Stimulated activated CD4-positive, alpha-beta T cell treated with anti-CD3 and anti-CD28 coated beads, TNF-alpha, amount 100 ng/mL, for 1 hour (primary cell): Measurements from ENCODE around the gene RPTOR.
"Not testable (repeated sequence)": the region's sequence is repeated elsewhere in the genome, so short reads cannot be mapped to it uniquely, and the experiment has no call there.

ENCODE experiments used
- DNase-seq, 3 donors: peaks; one replicate each; pipeline ENCODE4 v3.0.0-alpha.2; 2020; ENCODE audit warnings: low read depth in 3 of 3, low spot score in 1 of 3

RPTOR gene

DNA sequence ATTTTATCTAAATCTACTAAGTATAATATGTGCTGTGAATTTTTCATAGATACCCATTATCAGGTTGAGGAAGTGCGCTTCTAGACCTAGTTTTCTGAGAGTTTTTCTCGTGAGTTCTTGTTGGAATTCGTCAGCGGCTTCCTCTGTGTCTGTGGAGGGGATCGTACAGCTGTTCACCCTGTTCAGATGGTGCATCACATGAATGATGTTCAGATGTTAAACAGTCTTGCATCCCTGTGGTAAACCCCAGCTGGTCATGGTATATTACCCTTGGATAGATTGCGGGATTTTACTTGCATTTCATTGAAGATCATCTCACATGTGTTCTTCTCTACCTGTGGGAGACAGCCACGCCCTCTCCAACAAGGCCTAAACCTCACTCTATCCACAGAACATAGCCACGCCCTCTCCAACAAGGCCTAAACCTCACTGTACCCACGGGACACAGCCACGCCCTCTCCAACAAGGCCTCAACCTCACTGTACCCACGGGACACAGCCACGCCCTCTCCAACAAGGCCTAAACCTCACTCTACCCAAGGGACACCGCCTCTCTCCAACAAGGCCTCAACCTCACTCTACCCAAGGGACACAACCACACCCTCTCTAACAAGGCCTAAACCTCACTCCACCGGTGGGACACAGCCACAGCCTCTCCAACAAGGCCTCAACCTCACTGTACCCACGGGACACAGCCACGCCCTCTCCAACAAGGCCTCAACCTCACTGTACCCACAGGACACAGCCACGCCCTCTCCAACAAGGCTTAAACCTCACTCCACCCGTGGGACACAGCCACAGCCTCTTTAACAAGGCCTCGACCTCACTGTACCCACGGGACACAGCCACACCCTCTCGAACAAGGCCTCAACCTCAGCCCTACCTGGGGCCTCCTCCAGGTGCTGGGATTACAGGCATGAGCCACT lies 266.8 kb downstream of the RPTOR start:
- no peak for DNase-seq

DNA sequence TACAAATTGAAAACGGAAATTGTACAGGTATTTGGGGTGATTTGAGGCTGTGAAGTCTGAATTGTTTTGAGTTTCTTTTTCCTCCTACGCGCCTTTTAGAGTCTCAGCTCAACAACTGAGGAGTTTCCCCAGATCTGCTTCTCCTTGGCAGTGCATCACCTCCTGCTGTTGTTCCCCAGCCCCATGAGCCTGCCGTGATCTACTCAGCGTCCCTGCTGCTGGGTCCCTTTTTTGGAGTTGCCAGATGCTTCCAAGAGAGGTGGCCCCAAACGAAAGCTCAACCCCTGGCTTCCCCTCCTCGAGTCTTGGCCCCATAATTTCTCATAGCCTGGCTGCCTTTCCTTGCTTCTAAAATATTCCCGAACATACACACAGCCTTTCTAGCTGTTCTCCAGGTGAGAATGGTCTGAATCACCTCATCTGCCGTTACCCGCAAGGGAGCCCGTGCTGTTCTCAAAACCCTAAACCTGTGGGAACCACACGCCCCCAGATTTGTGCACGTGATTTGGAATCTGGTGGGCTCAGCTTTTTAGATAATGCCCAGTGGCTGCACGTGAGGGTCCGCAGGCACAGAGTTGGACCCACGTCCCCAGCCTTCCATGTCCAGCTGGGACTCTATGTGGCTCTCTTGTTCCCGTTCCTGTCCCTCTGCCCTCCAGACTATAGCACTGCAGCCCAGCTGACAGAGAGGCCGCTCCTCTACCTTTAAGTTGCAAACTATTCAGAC lies 267.9 kb downstream of the RPTOR start:
- no peak for DNase-seq

GRCh38 chr17:80813318-80813717 lies 268.7 kb downstream of the RPTOR start:
- DNase-seq = no peak

- DNase-seq = no peak
Observed at GRCh38 chr17:80814491-80814890, 269.9 kb downstream of the RPTOR start.

- no peak for DNase-seq
Observed at GRCh38 chr17:80815151-80815681, 270.6 kb downstream of the RPTOR start.

GRCh38 chr17:80815718-80816117 lies 271.1 kb downstream of the RPTOR start:
- not testable (repeated sequence) for DNase-seq

GRCh38 chr17:80816241-80817103 lies 271.8 kb downstream of the RPTOR start:
- no peak for DNase-seq

DNA sequence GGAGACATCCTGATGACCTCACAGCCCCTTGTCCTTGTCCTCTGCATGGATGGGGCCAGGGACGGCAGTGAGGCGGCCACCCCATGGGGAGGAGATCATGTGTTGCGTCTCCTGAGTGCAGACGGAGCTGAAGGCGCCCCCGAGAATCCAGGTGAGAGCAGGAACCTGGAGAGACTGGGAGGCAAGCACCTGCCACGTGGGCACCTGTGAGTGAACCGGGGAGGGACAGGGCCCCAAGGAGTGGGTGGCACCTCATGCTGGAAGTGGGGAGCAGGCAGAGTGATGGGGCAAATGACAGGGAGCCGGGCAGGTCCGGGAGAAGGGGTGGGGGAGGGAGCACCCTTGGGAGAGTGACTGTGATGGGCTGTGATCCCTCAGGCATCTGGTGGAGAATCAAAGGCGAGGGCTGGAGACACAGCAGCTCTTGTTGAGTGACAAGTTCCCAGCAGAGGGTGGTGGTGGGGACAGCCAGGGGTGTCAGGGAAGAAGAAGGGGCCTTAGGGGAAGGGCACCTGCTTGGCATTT lies 272.7 kb downstream of the RPTOR start:
- no peak for DNase-seq

DNA sequence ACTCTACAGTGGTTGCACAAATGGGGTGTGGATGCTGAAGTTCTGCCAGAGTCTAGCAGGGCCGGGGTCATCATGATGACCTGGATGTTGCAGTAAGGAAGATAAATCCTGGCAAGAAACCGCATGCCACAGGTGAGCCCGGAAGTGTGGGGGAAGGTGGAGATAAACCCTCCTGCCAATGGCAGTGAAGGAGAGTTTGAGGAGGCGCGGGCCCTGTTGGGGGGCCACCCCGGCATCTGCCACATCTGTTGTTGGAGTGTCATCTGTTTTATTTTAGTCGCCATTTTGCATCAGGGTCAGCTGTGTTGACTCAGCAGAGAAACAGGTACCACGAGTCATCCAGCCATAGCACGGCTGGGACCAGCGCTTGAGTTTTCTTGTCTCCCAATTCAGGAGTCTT lies 273.2 kb downstream of the RPTOR start:
- no peak for DNase-seq

DNA sequence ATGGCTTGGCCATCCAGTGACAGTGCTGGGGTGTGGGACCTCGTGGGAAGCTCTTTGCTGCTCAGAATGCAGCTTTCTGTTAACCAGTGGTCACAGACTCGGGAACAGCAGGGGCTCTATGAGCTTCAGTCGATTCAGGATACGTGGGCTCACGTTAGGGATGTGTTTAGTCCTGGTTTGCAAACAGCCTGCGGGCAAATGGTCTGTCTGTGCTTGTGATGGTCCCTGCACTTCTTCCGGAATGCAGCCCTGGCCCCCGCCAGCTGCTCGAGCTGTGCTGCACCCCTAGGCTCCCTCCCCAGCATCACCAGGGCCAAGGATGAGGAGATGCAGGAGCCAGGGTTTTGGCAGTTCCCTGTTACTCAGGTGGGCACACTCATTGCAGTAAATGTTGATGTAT lies 274.2 kb downstream of the RPTOR start:
- DNase-seq = no peak

DNA sequence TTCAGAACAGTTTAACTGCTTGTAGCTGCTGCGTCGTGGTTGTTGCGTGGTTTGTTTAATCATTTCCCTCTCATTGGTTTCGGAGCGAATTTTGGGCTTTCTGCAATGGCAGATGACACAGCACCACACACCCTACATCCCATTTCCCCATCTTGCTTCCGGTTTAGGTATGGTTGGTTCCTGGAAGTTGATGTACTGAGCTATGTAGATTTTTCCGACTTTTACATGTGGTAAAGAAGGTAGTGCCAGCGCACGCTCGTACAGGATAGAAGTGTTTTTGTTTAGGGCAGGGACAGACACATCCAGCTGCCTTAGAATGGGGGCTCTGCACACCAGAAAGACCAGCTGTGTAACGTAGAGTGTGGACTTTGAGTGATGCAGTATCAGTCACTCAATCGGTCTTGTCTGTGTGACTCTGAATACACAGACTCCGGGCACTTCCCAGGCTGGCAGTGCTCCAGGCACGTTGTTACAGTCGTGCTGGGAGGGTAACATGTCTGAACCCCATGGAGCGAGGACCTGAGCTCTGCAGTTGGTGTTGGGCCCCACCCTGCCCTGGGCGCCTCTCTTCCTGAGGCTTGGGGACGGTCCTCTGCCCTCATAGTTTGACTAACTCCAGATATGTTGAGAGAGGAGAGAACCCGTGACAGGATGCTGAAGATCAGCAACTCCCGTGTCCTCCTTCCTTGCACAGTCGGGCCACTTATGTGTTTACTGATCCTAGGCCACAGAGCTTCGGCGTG lies 275.0 kb downstream of the RPTOR start:
- DNase-seq = no peak

- no peak for DNase-seq
Observed at GRCh38 chr17:80820331-80820730, 275.7 kb downstream of the RPTOR start.

DNA sequence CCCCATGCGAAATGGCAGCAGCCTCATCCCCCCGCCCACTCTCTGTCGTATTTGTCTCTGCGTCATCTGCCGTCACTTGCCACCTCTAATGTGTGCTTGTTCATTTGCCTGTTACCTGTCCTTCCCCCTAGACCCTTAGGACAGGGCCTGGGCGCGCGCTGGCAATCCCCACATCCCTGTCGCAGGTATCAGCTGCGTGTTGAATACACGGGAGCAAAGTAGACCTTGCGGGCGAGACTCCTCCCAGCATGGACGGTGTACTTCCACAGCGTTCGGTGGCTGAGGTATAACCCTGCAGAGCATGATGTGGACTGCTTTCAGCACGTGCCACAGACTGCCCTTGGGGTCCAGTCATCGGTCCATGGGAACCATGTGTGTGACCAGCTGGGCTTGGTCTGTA lies 276.9 kb downstream of the RPTOR start:
- no peak for DNase-seq

- no peak for DNase-seq
Observed at GRCh38 chr17:80822021-80822699, 277.5 kb downstream of the RPTOR start.

GRCh38 chr17:80822700-80823410 lies 278.2 kb downstream of the RPTOR start:
- no peak for DNase-seq

DNA sequence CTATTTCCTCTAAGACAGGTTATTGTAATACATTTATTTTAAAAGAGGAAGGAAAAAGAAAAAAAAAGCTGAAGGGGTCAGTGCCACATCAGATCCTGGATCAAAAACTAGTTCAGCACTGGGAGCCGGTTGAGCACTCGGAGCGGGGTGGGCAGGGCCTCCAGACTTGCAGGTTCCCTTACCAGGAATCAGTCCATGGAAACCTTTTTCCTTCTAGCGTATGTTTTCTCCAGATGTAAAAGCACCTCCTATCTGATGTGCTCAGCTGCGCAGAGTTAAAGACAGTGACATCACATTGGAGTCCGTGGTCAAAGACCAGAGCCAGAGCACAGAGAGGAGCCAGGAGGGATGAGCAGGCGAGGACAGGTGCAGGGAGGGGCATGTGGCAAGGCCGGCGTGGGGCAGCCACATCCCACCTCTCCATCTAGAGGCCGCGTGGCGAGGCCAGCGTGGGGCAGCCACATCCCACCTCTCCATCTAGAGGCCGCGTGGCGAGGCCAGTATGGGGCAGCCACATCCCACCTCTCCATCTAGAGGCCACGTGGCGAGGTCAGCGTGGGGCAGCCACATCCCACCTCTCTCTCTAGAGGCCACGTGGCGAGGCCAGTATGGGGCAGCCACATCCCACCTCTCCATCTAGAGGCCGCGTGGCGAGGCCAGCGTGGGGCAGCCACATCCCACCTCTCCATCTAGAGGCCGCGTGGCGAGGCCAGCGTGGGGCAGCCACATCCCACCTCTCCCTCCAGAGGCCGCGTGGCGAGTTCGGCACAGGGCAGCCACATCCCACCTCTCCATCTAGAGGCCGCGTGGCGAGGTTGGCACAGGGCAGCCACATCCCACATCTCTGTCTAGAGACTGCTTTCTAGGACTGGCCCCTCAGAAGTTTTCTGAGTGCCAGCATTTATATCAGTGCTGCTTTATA lies 280.2 kb downstream of the RPTOR start:
- DNase-seq = no peak

DNA sequence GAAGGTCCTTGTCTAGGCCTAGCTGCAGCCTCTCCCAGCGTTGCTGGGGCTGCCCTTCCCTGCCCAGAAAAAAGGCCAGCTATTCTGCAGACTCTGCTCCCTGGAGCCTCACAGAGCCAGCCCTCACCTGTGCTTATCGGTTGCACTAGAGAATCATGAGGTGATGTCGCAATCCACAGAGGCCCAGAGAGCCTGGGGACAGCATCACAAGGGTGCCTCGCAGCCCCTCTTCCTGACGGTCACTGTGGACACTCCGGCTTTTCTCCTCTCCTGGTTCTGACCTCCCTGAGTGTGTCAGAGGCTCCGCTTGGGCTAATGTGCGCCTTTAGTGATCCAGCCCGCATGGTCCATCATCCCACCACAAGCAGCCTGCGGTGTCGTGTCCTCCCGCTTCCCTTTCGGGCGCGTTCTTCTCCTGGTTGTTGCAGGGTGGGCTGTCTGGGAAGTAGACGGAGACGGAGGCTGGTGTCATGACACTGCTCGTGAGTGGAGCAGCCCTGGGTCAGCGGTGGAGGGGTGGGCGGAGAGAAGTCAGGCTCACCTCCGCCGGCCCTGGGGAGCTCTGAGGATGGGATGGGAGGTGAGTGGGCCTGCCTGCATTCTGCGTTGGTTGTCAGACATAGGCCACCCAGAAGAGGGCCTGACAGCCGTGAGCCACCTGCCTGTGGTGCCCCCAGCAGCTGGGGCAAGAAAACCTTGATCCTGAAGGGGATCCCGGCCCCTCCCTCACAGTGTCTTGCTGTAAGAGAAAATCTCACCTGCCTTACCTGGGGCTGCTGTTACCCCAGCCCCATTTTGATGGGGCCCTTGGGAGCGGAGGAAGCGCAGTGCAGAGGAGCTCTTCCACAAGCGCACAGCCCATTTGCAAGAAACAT lies 281.1 kb downstream of the RPTOR start:
- DNase-seq = no peak
